ENCODE measurements around the gene CST7. TPM values are rescaled to one million over a fixed set of nuclear protein-coding genes. Genes with fewer than 3 reads are reported as not detected.

Gene CST7
- polyA plus RNA-seq, 2 of the 4 experiments (the other 2 are of a cell fraction), result not detected

- no peak for FAIRE-seq
- no peaks in the 10 kb centered on the region for H3K9me3 ChIP-seq
- no peak for DNase-seq (ENCODE audit: low read depth in 1 of 2, low spot score in 1 of 2)
- no peak overlapping the region for H3K4me2 ChIP-seq
- H3K4me3 ChIP-seq, result no peak overlapping the region
- ChIA-PET CTCF (interaction anchor here (1.3 to 2.0 kb wide), 4 partner anchors 7 to 1075 kb away, joined by 3 to 5 read pairs (median 3); no protein-coding TSS in a partner anchor), POLR2A (no interaction called here)
- 94% methylated on average over 21 of the region's 21 CpGs for WGBS (ENCODE audit: missing lambda C conversion rate)
- H3K27ac ChIP-seq, result no peak overlapping the region
- ATAC-seq, result no peak
- TF ChIP-seq EHMT2 (IDR thresholded peaks at IDR 0.05; ENCODE audit: low read depth) (no peak), RNF2 (IDR thresholded peaks at IDR 0.05; ENCODE audit: borderline replicate concordance, low read depth) (no peak), ELK1 (IDR thresholded peaks at IDR 0.05; ENCODE audit: low read depth, low read length) (no peak), HMGXB4 (CRISPR knock-in tag; IDR thresholded peaks at IDR 0.05; ENCODE audit: borderline replicate concordance) (no peak), MAZ (IDR thresholded peaks at IDR 0.05; ENCODE audit: borderline replicate concordance, low read depth, low read length) (no peak)
- no peaks in the 10 kb centered on the region for H3K4me1 ChIP-seq
Measured at GRCh38 chr20:24963672-24964505, 14.8 kb downstream of the CST7 start.

- CTCF ChIA-PET, result interaction anchor here (0.6 to 2.0 kb wide), 5 partner anchors 8 to 1075 kb away, joined by 3 to 5 read pairs (median 3); no protein-coding TSS in a partner anchor
Measured at GRCh38 chr20:24964506-24964840, 15.4 kb downstream of the CST7 start.

GRCh38 chr20:24965065-24965919 lies 16.2 kb downstream of the CST7 start:
- Histone ChIP-seq H3K4me3 (no peak overlapping the region), H3K4me1 (no peaks in the 10 kb centered on the region), H3K27ac (no peak overlapping the region), H3K4me2 (no peak overlapping the region), H3K9me3 (no peaks in the 10 kb centered on the region)
- TF ChIP-seq CHD2 (IDR thresholded peaks at IDR 0.05; ENCODE audit: low read length, partially characterized antibody), result no peak
- TF ChIP-seq ZNF302 (CRISPR knock-in tag; IDR thresholded peaks at IDR 0.05), result no peak
- no peak for TF ChIP-seq ZFP36 (IDR thresholded peaks at IDR 0.05; ENCODE audit: borderline replicate concordance, partially characterized antibody)
- no peak for TF ChIP-seq NPAS2 (CRISPR knock-in tag; IDR thresholded peaks at IDR 0.05; ENCODE audit: borderline replicate concordance)
- no peak for TF ChIP-seq RCOR1 (IDR thresholded peaks at IDR 0.05; ENCODE audit: low read depth, low read length)
- no peak for TF ChIP-seq ATOH8 (CRISPR knock-in tag; IDR thresholded peaks at IDR 0.05; ENCODE audit: low read depth)
- TF ChIP-seq HOXB5 (CRISPR knock-in tag; IDR thresholded peaks at IDR 0.05), result no peak
- TF ChIP-seq MAFK (IDR thresholded peaks at IDR 0.05; ENCODE audit: partially characterized antibody), result no peak
- TF ChIP-seq CBX8 (IDR thresholded peaks at IDR 0.05), result no peak
- no peak for TF ChIP-seq MYC (IDR thresholded peaks at IDR 0.05; ENCODE audit: borderline replicate concordance, low read length)
- POLR2A ChIA-PET, result no interaction called here
- CTCF ChIA-PET, result interaction anchor here (0.6 to 2.0 kb wide), 5 partner anchors 8 to 1076 kb away, joined by 3 to 5 read pairs (median 3); no protein-coding TSS in a partner anchor
- DNase-seq (ENCODE audit: low read depth in 1 of 2, low spot score in 1 of 2) (no peak), FAIRE-seq (no peak), ATAC-seq (no peak; a peak in 1 of 6 replicates)
- WGBS (ENCODE audit: missing lambda C conversion rate), result 84% methylated on average over 5 of the region's 7 CpGs

More at GRCh38 chr20:24964506-24964840, 15.4 kb downstream of the CST7 start:
- 88% methylated on average over 9 of the region's 9 CpGs for WGBS (ENCODE audit: missing lambda C conversion rate)
- H3K4me2 ChIP-seq, result no peak overlapping the region
- H3K4me3 ChIP-seq, result no peak overlapping the region
- no peaks in the 10 kb centered on the region for H3K9me3 ChIP-seq
- no peak for ATAC-seq
- POLR2A ChIA-PET, result no interaction called here
- no peak for FAIRE-seq
- TF ChIP-seq ZFP36 (IDR thresholded peaks at IDR 0.05; ENCODE audit: borderline replicate concordance, partially characterized antibody) (no peak), RNF2 (IDR thresholded peaks at IDR 0.05; ENCODE audit: borderline replicate concordance, low read depth) (no peak), BHLHE40 (IDR thresholded peaks at IDR 0.05; ENCODE audit: low read depth, low read length) (no peak), MAX (IDR thresholded peaks at IDR 0.05) (no peak), PBX3 (IDR thresholded peaks at IDR 0.05) (no peak), ESRRA (IDR thresholded peaks at IDR 0.05; ENCODE audit: borderline replicate concordance, low read length) (no peak), HEYL (CRISPR knock-in tag; IDR thresholded peaks at IDR 0.05) (no peak), RAD21 (conservative IDR thresholded peaks at IDR 0.05 in 1 of 2, IDR thresholded peaks at IDR 0.05 in 1 of 2) (no peak)
- no peak overlapping the region for H3K27ac ChIP-seq
- no peaks in the 10 kb centered on the region for H3K4me1 ChIP-seq
- no peak for DNase-seq (ENCODE audit: low read depth in 1 of 2, low spot score in 1 of 2)
